H1 (cell line): ENCODE measurements around the gene RIMBP2.

ENCODE experiments used
- CREB1 ChIP-seq: IDR thresholded peaks from 2 replicates; pipeline ENCODE4 v1.6.1; 2012; ENCODE audit warnings: inconsistent platforms
- EP300 ChIP-seq, 2 experiments: IDR thresholded peaks; 1 replicate in 1 of 2; 2 replicates in 1 of 2; pipeline ENCODE4 v1.6.1; 2011 to 2012; ENCODE audit warnings: low read depth in 2 of 2, low read length in 2 of 2, mild to moderate bottlenecking in 2 of 2, borderline replicate concordance in 1 of 2, inconsistent platforms in 1 of 2, moderate library complexity in 1 of 2
- EZH2 ChIP-seq: fragments of 200-600 bp; sonication (generic); IDR thresholded peaks from 2 replicates; pipeline ENCODE4 v1.7.1; 2012; ENCODE audit warnings: low read depth, mild to moderate bottlenecking, moderate library complexity, low read length, inconsistent platforms; ENCODE audit not compliant: severe bottlenecking
- JUND ChIP-seq: IDR thresholded peaks from 2 replicates; pipeline ENCODE4 v1.6.1; 2011; ENCODE audit warnings: mild to moderate bottlenecking, improper control_type of control experiment, low read length
- MAX ChIP-seq: IDR thresholded peaks from 2 replicates; pipeline ENCODE4 v1.6.1; 2012; ENCODE audit warnings: inconsistent platforms
- POLR2A ChIP-seq, 2 experiments: IDR thresholded peaks; 1 replicate in 1 of 2; 2 replicates in 1 of 2; pipeline ENCODE4 v1.6.1; 2011; ENCODE audit warnings: low read depth in 2 of 2, low read length in 2 of 2, mild to moderate bottlenecking in 2 of 2; ENCODE audit errors: control extremely low read depth in 1 of 2
- POLR2AphosphoS5 ChIP-seq: IDR thresholded peaks from 2 replicates; pipeline ENCODE4 v1.6.1; 2011; ENCODE audit warnings: low read depth, low read length
- RBBP5 ChIP-seq: IDR thresholded peaks from 2 replicates; pipeline ENCODE4 v1.7.1; 2012; ENCODE audit warnings: low read depth, mild to moderate bottlenecking, inconsistent platforms, low read length, moderate library complexity, borderline replicate concordance
- SIN3A ChIP-seq, 2 experiments: IDR thresholded peaks in 1 of 2; conservative IDR thresholded peaks in 1 of 2; 2 replicates each; pipeline ENCODE4 v1.6.1; 2011 to 2012; ENCODE audit warnings: low read length in 2 of 2, improper control_type of control experiment in 1 of 2, low read depth in 1 of 2, mild to moderate bottlenecking in 1 of 2
- SIX5 ChIP-seq: IDR thresholded peaks from 2 replicates; pipeline ENCODE4 v1.6.1; 2011; ENCODE audit warnings: mild to moderate bottlenecking, low read depth, low read length
- SP2 ChIP-seq: IDR thresholded peaks from 2 replicates; pipeline ENCODE4 v1.6.1; 2012; ENCODE audit warnings: mild to moderate bottlenecking, low read length, inconsistent platforms
- TF ChIP-seq, protein P1 (sequence below), 3 experiments: IDR thresholded peaks; 1 replicate in 2 of 3; 2 replicates in 1 of 3; pipeline versions ENCODE4 v1.5.1 to v1.6.1; 2011; ENCODE audit warnings: low read length in 3 of 3, mild to moderate bottlenecking in 3 of 3, inconsistent platforms in 2 of 3, low read depth in 1 of 3, moderate library complexity in 1 of 3; ENCODE audit not compliant: insufficient read depth in 1 of 3; ENCODE audit errors: control extremely low read depth in 1 of 3

DNA sequence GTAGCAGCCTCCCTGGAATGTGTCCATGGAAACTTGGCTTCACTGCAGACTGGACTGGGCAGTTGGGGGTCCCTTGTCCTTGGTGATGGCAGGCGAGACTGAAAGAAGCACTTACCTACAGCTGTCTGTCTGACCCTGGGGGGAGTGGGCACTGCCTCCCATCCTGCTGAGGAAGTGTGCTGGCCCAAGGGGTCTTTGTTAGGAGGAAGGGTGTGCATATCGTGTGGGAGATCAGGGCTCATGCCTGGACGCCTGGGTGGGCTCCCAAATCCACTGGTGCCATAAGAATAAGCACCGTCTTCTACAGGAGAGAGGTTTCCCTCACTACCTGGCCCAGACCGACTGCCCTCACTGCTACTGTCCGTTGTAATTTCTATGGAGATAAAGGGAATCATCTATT lies 297.0 kb downstream of the RIMBP2 start:
- TF ChIP-seq POLR2AphosphoS5 (no peak), SIN3A (conservative IDR thresholded peaks at IDR 0.05 in 1 of 2, IDR thresholded peaks at IDR 0.05 in 1 of 2; ENCODE audit: low read depth in 1 of 2, low read length in 2 of 2) (no peak), MAX (no peak), POLR2A (IDR thresholded peaks at IDR 0.05; ENCODE audit: control extremely low read depth in 1 of 2, low read depth in 2 of 2, low read length in 2 of 2) (no peak), SIX5 (no peak), EZH2 (no peak), CREB1 (no peak), EP300 (IDR thresholded peaks at IDR 0.05; ENCODE audit: borderline replicate concordance in 1 of 2, low read depth in 2 of 2, low read length in 2 of 2) (no peak), RBBP5 (no peak), JUND (no peak), SP2 (no peak)
- TF ChIP-seq, protein P1, sequence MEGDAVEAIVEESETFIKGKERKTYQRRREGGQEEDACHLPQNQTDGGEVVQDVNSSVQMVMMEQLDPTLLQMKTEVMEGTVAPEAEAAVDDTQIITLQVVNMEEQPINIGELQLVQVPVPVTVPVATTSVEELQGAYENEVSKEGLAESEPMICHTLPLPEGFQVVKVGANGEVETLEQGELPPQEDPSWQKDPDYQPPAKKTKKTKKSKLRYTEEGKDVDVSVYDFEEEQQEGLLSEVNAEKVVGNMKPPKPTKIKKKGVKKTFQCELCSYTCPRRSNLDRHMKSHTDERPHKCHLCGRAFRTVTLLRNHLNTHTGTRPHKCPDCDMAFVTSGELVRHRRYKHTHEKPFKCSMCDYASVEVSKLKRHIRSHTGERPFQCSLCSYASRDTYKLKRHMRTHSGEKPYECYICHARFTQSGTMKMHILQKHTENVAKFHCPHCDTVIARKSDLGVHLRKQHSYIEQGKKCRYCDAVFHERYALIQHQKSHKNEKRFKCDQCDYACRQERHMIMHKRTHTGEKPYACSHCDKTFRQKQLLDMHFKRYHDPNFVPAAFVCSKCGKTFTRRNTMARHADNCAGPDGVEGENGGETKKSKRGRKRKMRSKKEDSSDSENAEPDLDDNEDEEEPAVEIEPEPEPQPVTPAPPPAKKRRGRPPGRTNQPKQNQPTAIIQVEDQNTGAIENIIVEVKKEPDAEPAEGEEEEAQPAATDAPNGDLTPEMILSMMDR (IDR thresholded peaks at IDR 0.05; ENCODE audit: control extremely low read depth in 1 of 3, insufficient read depth in 1 of 3, low read depth in 1 of 3, low read length in 3 of 3) = no peak
